ELF-1 (cell line): ENCODE results near the gene RRP12.
A peak's percentile ranks its signal among the peaks of the same experiment; 100 is the strongest.
"Not testable (repeated sequence)": the region's sequence is repeated elsewhere in the genome, so short reads cannot be mapped to it uniquely, and the experiment has no call there.

Experiments
- DNase-seq: peaks from one replicate; pipeline ENCODE4 v3.0.0-alpha.2; 2016; ENCODE audit warnings: low read depth, low spot score

The RRP12 gene

GRCh38 chr10:97367126-97367649, 34.0 kb downstream of the RRP12 start:
- DNase-seq = no peak

- no peak for DNase-seq
Observed at GRCh38 chr10:97366572-97366971, 34.6 kb downstream of the RRP12 start.

- no peak for DNase-seq
Observed at GRCh38 chr10:97365761-97366351, 35.3 kb downstream of the RRP12 start.

- DNase-seq = no peak
Observed at GRCh38 chr10:97363071-97363470, 38.1 kb downstream of the RRP12 start.

DNA sequence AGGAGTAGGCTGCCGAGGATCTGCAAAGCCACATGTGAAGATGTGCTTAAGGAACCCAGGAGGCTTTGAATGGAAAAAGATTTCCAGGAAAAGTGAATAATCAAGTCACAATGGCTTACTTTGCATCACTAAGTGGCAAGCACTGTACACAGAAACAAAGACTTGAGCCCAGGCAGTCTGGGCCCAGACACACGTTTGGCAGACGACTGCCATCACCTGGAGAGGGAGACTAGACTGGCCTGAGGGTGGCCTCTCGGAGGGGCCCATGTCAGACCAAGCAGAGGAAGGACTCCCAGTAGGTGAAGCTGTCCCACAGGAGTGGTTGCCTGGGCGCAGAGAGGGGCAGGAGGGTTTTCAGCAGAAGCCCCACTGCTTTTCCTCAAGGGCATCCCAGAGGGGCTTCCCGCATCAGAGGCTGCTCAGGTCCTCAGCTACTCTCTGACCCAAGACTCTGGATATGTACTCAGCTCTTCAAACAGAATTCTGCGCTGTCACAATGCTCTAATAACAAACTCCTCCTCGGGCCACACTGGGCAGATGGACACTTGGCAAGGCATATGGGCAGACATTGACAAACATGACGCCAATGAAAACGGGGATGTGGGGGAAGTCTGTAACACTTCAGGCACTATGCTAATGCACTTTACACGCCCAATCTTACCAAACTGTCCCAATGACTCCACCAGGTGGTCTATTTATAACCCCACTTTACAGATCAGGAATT, 38.7 kb downstream of the RRP12 start:
- peak; percentile 44 for DNase-seq

- DNase-seq = no peak
Observed at GRCh38 chr10:97361537-97361901, 39.6 kb downstream of the RRP12 start.

DNA sequence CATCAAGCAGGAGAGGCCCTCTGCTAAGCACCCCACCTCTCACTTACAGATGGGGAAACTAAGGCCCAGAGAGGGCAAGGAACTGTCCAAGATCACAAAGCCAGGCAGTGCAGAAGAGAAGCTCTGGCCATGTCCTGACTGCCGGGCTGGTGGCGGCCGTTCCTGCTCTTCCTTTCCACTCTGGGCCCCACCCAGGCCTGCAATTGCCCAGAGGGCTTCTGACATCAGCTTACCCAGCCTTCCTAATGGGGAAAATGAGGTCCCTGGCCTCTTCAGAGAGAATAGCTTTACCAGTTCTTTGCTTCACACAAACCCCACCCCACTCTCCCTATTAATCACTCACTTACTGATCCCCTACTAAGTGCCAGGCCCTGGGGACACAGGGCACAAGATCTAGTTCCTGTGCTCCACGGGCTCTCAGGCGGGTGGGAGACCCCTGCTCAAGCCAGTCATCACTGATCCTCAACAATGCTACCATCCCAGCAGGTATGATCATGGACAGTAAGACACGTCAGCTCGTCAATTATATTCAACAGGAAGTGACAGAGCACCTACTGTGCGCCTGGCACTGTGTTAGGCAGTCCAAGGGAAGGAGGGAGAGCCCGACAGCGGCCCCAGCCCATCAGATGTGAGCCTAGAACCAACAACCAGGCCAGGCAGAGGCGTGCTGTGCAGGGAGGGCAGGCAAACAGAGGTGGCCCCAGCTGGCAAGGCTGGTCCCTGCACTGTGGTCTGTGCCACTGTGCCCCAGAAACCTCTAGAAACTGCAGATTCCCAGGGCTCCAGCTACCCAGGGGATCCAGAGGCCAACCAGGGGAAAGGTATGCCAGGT, 40.2 kb downstream of the RRP12 start:
- no peak for DNase-seq

GRCh38 chr10:97358781-97359180, 42.4 kb downstream of the RRP12 start:
- no peak for DNase-seq

DNA sequence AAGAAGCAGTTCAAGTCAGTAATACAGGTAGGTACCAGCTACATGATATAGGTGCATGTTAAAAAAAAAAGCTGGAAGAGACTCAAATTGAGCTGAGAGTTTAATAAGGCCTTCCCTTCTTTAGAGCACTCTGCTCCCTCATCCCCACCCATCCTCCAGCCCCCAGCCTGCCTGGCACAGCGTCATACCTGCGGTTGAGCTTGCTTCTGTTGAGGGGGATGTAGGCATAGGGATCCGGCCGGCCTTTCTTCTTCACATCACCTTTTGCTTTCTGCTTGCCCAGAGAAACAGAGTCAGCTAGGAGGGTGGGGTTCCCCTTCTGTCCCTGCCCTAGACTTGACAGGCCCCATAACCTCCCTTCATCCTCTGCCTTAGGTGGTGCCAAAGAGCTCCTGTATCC, 42.8 kb downstream of the RRP12 start:
- DNase-seq = no peak

DNA sequence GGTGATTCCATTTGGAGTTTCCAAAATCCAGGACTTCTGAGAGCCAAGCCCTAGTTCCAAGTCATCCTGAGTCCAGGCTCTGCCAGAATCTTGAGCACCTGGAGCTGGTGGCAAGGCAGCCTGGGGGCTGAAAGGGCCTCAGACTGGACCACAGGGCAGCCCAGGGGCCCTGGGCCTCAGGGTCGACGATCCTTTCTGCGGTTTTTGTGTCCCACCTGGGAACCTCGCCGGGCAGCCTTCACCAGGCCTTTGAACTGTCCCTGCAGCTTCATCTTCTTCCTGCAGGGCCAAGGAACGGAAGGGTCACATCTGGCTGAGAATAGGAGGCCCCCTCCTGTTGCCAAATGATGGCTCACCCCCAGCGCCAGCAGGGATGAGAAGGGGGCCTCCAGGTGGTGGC, 44.2 kb downstream of the RRP12 start:
- no peak for DNase-seq

GRCh38 chr10:97356318-97356914, 44.7 kb downstream of the RRP12 start:
- DNase-seq = no peak

DNA sequence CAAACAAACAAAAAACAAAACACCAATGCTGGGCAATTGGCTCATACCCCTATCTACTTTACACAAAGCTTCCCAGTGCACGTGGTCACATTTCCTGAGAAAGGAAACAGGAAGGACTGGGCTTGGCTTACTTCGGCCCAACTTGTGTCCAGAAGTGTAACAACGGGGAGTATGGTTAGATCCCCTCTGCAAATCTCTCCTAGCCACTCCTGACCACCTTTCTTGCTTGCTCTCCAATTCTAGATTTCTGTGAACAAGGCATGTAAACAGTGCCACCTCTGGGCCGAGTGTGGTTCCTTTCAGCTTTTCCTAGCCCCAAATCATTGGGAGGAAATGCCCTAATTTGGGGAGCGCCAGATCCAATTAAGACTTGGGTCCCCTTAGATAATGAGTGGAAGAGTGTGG, 45.6 kb downstream of the RRP12 start:
- DNase-seq = peak; percentile 50

DNA sequence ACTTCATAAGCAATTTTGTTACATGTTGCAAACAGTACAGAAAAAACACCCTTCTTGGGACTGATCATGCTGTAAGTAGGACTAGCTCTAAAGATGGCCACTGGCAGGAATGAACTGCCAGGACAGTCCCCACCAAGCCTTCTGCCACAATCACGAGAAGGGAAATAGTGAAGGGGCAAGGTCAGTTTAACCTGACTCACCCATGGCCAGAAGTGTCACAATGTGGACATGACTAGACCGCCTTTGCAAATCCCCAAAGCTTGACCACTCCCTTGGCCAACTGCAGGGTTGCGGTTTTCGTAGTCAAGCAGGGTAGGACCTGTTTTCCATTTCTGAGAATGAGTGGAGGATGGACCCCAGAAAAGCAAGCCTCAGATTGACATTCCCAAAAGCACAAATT, 47.2 kb downstream of the RRP12 start:
- no peak for DNase-seq

GRCh38 chr10:97349752-97350513, 51.2 kb downstream of the RRP12 start:
- no peak for DNase-seq

DNA sequence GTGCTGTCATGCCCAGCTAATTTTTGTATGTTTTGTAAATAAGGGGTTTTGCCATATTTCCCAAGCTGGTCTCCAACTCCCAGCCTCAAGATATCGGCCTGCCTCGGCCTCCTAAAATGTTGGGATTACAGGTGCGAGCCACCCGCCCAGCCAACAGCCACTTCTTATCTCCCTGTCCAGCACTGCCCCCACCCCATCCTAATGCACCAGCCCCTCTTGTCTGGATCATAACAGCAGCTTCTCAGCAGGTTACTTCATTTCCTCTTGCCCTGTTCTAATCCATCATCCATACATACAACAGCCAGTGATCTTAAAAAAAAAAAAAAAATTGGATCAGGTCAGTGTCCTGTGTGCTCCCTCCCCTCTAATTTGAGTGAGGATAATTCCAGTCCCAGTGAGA, 53.8 kb downstream of the RRP12 start:
- DNase-seq = no peak

- not testable (repeated sequence) for DNase-seq
Observed at GRCh38 chr10:97343664-97344063, 57.5 kb downstream of the RRP12 start.

DNA sequence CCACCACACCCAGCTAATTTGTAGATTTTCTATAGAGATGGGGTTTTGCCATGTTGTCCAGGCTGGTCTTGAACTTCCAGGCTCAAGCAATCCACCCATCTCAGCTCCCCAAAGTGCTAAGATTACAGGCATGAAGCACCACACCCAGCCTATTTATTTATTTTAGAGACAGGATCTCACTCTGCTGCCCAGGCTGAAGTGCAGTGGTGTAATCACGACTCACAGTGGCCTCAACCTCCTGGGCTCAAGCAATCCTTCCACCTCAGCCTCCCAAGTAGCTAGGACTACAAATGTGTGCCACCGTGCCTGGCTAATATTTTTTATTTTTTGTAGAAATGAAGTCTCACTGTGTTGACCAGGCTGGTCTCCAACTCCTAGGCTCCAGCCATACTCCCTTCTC, 59.7 kb downstream of the RRP12 start:
- no peak for DNase-seq

DNA sequence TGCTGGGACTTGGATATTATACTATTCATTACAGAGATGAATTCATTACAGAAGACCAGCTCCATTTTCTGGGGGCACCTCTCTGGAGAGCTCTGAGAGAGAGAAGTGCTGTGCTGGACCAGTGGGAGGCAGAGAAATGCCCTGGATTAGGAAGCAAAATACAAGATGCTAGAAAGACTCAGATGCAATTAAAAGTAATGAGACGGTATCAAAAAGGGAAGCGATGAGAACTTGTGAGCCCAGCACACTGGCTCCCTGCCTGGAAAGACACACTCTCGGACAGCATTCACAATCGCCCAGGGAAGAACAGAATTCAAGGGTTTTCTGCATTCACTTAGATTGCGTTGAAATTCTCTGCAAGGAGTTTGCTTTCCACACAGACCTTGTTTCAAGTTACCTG, 63.1 kb downstream of the RRP12 start:
- peak; percentile 7 for DNase-seq

DNA sequence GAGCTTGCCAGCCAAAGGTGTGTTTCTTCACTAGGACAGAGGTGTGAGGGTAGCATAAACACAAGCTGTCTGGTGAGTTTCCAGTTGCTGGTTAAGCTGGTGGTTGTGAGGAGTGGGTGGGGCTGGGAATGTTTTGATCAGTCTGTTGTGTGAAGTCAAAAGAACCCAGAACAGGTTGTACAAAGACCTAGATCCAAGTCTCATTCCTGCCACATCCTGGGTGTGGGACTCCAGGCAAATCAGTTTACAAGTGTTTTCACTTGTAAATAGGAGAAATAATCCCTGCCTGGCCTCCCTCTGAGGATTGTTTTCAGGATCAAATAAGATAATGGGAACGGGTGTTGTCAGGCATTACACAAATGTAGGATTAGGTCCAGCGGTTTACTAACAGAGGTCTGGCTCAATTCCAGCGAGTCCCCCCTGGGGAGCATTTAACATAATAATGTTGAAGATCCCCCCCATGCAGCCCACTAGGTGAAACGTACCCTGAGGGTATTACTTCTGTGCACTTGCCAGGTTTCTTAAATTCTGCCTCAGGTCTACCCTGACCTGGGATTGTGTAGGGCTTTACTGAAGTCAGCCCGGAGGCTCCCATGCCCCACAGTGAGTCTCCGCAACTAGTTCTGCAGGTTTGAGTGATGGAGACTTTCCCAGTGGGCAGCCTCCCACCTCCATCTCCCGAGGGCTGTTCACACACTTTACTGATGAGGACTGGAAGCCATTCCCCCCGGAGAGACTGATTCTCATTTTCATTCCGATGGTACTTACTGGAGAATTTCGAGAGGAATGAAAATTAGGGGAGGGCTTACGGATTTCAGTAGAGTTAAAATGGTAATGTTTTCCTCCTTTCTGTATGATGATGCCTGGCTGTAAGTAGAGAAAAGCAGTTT, 64.0 kb downstream of the RRP12 start:
- peak; percentile 98 for DNase-seq

- DNase-seq = no peak
Observed at GRCh38 chr10:97336446-97336845, 64.7 kb downstream of the RRP12 start.
